SK-N-SH (cell line): ENCODE data around the gene IFNGR1. TPM values are rescaled to one million over a fixed set of nuclear protein-coding genes. Genes with fewer than 3 reads are reported as not detected.

Experiments
- CTCF ChIA-PET: fragments of 300-600, 350-600 bp; formaldehyde crosslinking; extraction: SDS; loops from one replicate; lab custom pipeline; 2021; lab: Yijun Ruan, JAX
- POLR2A ChIA-PET: fragments of 350-600 bp; sonication (Branson Sonifier 250); formaldehyde crosslinking; extraction: SDS; loops from one replicate; lab custom pipeline; 2020; ENCODE audit warnings: antibody characterized with exemption, inconsistent platforms; lab: Yijun Ruan, JAX
- DNase-seq: peaks from one replicate; pipeline ENCODE4 v3.0.0; 2012
- H2AFZ ChIP-seq: fragments of 200-600 bp; sonication (generic); 2 replicates; pipeline ENCODE4 v1.8.1; 2016; ENCODE audit warnings: antibody characterized with exemption, mild to moderate bottlenecking, low read depth
- H3F3A ChIP-seq: fragments of 200-600 bp; sonication (generic); replicated peaks from 2 replicates; pipeline ENCODE3; 2016; ENCODE audit warnings: antibody characterized with exemption, mild to moderate bottlenecking; ENCODE audit not compliant: insufficient read depth
- H3K27ac ChIP-seq, 2 experiments: fragments of 200-500 bp in 1 of 2; fragments of 200-600 bp in 1 of 2; sonication (Bioruptor generic) in 1 of 2; sonication (generic), shearing (Covaris generic) in 1 of 2; 2 replicates each; pipeline versions ENCODE4 v1.5.1 to v1.6.1; 2014 to 2016; ENCODE audit warnings: low read depth in 2 of 2, inconsistent platforms in 1 of 2, low read length in 1 of 2, mild to moderate bottlenecking in 1 of 2, mixed read lengths in 1 of 2
- H3K27me3 ChIP-seq: fragments of 200-600 bp; sonication (generic), shearing (Covaris generic); 2 replicates; pipeline ENCODE4 v1.6.1; 2016; ENCODE audit warnings: mixed run types; ENCODE audit not compliant: insufficient read depth
- H3K36me3 ChIP-seq, 2 experiments: fragments of 200-500 bp in 1 of 2; fragments of 200-600 bp in 1 of 2; sonication (Bioruptor generic) in 1 of 2; sonication (generic) in 1 of 2; replicated peaks in 1 of 2; 2 replicates each; pipeline versions ENCODE3 to v1.5.1; 2014 to 2016; ENCODE audit warnings: low read length in 1 of 2, mild to moderate bottlenecking in 1 of 2; ENCODE audit not compliant: insufficient read depth in 2 of 2, control insufficient read depth in 1 of 2
- H3K4me1 ChIP-seq, 2 experiments: fragments of 200-500 bp in 1 of 2; fragments of 200-600 bp in 1 of 2; sonication (Bioruptor generic) in 1 of 2; sonication (generic), shearing (Covaris generic) in 1 of 2; 2 replicates each; pipeline versions ENCODE4 v1.5.1 to v1.6.1; 2014 to 2016; ENCODE audit warnings: low read depth in 1 of 2, low read length in 1 of 2, mixed run types in 1 of 2; ENCODE audit not compliant: insufficient read depth in 2 of 2, control insufficient read depth in 1 of 2
- H3K4me2 ChIP-seq: fragments of 200-600 bp; sonication (generic), shearing (Covaris generic); 2 replicates; pipeline ENCODE4 v1.6.1; 2017; ENCODE audit warnings: mixed run types
- H3K4me3 ChIP-seq, 2 experiments: fragments of 200-500 bp in 1 of 2; fragments of 200-600 bp in 1 of 2; sonication (Bioruptor generic) in 1 of 2; sonication (generic), shearing (Covaris generic) in 1 of 2; 2 replicates each; pipeline versions ENCODE4 v1.5.1 to v1.8.1; 2014 to 2016; ENCODE audit warnings: low read depth in 2 of 2, inconsistent platforms in 1 of 2, low read length in 1 of 2, mild to moderate bottlenecking in 1 of 2, mixed read lengths in 1 of 2, moderate library complexity in 1 of 2
- H3K79me2 ChIP-seq: fragments of 200-600 bp; sonication (generic); 2 replicates; pipeline ENCODE4 v1.8.1; 2017; ENCODE audit warnings: mild to moderate bottlenecking; ENCODE audit not compliant: insufficient read depth
- H3K9ac ChIP-seq: fragments of 200-600 bp; sonication (generic); 2 replicates; pipeline ENCODE4 v1.6.1; 2017; ENCODE audit warnings: mixed run types
- H3K9me2 ChIP-seq: fragments of 200-600 bp; sonication (generic); 2 replicates; pipeline ENCODE4 v1.6.1; 2017; ENCODE audit warnings: mixed run types
- H3K9me3 ChIP-seq: fragments of 200-600 bp; sonication (generic); 2 replicates; pipeline ENCODE4 v1.6.1; 2017; ENCODE audit warnings: mixed run types, mild to moderate bottlenecking, moderate library complexity
- H4K20me1 ChIP-seq: fragments of 200-600 bp; sonication (generic); 2 replicates; pipeline ENCODE4 v1.6.1; 2017; ENCODE audit warnings: mild to moderate bottlenecking, mixed run types; ENCODE audit not compliant: insufficient read depth
- ELF1 ChIP-seq: IDR thresholded peaks from 2 replicates; pipeline ENCODE4 v1.4.0; 2012
- EZH2phosphoT487 ChIP-seq: fragments of 200-600 bp; sonication (generic); IDR thresholded peaks from 2 replicates; pipeline ENCODE4 v1.6.1; 2017; ENCODE audit warnings: low read depth, mixed run types, mild to moderate bottlenecking, antibody characterized with exemption, moderate library complexity, borderline replicate concordance
- JUND ChIP-seq: IDR thresholded peaks from 2 replicates; pipeline ENCODE4 v1.4.0; 2012
- MXI1 ChIP-seq: IDR thresholded peaks from 2 replicates; pipeline ENCODE4 v1.6.1; 2012; ENCODE audit warnings: mild to moderate bottlenecking, low read depth, low read length, improper control_type of control experiment
- NFIC ChIP-seq: IDR thresholded peaks from 2 replicates; pipeline ENCODE4 v1.4.0; 2012; ENCODE audit warnings: borderline replicate concordance
- TCF12 ChIP-seq: IDR thresholded peaks from 2 replicates; pipeline ENCODE4 v1.4.0; 2012
- TEAD4 ChIP-seq: IDR thresholded peaks from 2 replicates; pipeline ENCODE4 v1.4.0; 2012; ENCODE audit warnings: mild to moderate bottlenecking, borderline replicate concordance; ENCODE audit not compliant: insufficient read depth
- WGBS: methylation state at CpG from one replicate; pipeline ENCODE4 v1.1.6; 2017; ENCODE audit warnings: low lambda C conversion rate; 5-methylcytosine and 5-hydroxymethylcytosine counted together
- polyA plus RNA-seq, 3 experiments: library from polyadenylated mRNA; depleted of rRNA; stranded (reverse); fragments of >200 nt; gene quantifications; 2 replicates each; pipeline ENCODE4 v1.2.3, GENCODE V29; 2012
- TF ChIP-seq, protein P1 (sequence below): IDR thresholded peaks from 2 replicates; pipeline ENCODE4 v1.6.1; 2012; ENCODE audit warnings: mild to moderate bottlenecking, low read depth, low read length, moderate library complexity
- TF ChIP-seq, protein P2 (sequence below): IDR thresholded peaks from 2 replicates; pipeline ENCODE4 v1.4.0; 2012; ENCODE audit warnings: low read depth, borderline replicate concordance
- TF ChIP-seq, protein P3 (sequence below): fragments of 200-600 bp; sonication (generic); IDR thresholded peaks from 2 replicates; pipeline ENCODE4 v1.6.1; 2017; ENCODE audit warnings: antibody characterized with exemption, mild to moderate bottlenecking, moderate library complexity

Gene IFNGR1
- polyA plus RNA-seq, 1 of the 3 experiments (the other 2 are of a cell fraction) = 11.5 TPM

DNA sequence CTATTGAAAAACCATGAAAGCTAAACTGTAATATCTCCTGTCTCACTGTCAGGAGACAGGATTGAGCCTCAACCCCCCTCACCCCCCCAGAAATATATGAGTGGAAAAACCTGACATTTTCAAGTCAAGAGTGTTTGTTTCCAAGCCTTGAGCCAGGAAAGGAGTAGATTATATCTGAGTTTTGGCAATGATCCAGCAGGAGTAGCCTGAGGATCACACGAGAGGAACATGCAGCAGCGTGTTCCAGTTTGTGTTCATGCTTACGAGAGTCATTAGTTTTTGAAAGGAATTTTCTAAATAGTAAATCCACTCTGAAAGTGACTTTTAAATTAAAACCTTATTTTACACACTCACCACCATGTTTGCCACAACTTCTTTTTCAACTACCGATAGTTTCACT is 61.6 kb downstream of the IFNGR1 start (continued):
- TF ChIP-seq, protein P1, sequence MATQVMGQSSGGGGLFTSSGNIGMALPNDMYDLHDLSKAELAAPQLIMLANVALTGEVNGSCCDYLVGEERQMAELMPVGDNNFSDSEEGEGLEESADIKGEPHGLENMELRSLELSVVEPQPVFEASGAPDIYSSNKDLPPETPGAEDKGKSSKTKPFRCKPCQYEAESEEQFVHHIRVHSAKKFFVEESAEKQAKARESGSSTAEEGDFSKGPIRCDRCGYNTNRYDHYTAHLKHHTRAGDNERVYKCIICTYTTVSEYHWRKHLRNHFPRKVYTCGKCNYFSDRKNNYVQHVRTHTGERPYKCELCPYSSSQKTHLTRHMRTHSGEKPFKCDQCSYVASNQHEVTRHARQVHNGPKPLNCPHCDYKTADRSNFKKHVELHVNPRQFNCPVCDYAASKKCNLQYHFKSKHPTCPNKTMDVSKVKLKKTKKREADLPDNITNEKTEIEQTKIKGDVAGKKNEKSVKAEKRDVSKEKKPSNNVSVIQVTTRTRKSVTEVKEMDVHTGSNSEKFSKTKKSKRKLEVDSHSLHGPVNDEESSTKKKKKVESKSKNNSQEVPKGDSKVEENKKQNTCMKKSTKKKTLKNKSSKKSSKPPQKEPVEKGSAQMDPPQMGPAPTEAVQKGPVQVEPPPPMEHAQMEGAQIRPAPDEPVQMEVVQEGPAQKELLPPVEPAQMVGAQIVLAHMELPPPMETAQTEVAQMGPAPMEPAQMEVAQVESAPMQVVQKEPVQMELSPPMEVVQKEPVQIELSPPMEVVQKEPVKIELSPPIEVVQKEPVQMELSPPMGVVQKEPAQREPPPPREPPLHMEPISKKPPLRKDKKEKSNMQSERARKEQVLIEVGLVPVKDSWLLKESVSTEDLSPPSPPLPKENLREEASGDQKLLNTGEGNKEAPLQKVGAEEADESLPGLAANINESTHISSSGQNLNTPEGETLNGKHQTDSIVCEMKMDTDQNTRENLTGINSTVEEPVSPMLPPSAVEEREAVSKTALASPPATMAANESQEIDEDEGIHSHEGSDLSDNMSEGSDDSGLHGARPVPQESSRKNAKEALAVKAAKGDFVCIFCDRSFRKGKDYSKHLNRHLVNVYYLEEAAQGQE = no peak
- TF ChIP-seq NFIC (no peak), TCF12 (no peak), JUND (no peak), ELF1 (no peak)
- TF ChIP-seq, protein P2, sequence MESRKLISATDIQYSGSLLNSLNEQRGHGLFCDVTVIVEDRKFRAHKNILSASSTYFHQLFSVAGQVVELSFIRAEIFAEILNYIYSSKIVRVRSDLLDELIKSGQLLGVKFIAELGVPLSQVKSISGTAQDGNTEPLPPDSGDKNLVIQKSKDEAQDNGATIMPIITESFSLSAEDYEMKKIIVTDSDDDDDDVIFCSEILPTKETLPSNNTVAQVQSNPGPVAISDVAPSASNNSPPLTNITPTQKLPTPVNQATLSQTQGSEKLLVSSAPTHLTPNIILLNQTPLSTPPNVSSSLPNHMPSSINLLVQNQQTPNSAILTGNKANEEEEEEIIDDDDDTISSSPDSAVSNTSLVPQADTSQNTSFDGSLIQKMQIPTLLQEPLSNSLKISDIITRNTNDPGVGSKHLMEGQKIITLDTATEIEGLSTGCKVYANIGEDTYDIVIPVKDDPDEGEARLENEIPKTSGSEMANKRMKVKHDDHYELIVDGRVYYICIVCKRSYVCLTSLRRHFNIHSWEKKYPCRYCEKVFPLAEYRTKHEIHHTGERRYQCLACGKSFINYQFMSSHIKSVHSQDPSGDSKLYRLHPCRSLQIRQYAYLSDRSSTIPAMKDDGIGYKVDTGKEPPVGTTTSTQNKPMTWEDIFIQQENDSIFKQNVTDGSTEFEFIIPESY = no peak
- TF ChIP-seq, protein P3, sequence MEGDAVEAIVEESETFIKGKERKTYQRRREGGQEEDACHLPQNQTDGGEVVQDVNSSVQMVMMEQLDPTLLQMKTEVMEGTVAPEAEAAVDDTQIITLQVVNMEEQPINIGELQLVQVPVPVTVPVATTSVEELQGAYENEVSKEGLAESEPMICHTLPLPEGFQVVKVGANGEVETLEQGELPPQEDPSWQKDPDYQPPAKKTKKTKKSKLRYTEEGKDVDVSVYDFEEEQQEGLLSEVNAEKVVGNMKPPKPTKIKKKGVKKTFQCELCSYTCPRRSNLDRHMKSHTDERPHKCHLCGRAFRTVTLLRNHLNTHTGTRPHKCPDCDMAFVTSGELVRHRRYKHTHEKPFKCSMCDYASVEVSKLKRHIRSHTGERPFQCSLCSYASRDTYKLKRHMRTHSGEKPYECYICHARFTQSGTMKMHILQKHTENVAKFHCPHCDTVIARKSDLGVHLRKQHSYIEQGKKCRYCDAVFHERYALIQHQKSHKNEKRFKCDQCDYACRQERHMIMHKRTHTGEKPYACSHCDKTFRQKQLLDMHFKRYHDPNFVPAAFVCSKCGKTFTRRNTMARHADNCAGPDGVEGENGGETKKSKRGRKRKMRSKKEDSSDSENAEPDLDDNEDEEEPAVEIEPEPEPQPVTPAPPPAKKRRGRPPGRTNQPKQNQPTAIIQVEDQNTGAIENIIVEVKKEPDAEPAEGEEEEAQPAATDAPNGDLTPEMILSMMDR = no peak

DNA sequence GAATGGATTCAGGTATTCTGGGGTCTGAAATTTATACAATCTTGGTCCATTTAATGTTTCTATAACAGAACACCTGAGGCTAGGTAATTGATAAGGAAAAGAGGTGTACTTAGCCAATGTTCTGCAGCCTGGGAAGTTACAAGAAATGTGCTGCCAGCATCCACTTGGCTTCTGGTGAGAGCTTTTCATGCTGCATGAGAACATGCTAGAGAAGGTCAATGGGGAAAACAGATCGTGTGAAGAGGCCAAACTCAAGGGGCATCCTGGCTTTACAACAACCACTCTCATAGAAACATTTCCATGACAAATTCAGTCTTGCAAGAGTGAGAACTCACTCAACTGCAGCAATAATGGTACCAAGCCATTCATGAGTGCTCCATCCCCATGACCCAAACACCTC is 62.5 kb downstream of the IFNGR1 start:
- no peak overlapping the region for H3K9ac ChIP-seq
- no peaks in the 10 kb centered on the region for H3K79me2 ChIP-seq
- no peaks in the 10 kb centered on the region for H3K36me3 ChIP-seq
- ChIA-PET CTCF (interaction anchor here (1.4 kb wide), 1 partner anchor 26 kb away, joined by 3 read pairs; no protein-coding TSS in a partner anchor), POLR2A (no interaction called here)
- no peak for DNase-seq
- no peak overlapping the region for H2AFZ ChIP-seq
- H3K27ac ChIP-seq = no peak overlapping the region
- no peaks in the 10 kb centered on the region for H4K20me1 ChIP-seq
- no peaks in the 10 kb centered on the region for H3K27me3 ChIP-seq
- H3K4me1 ChIP-seq = no peaks in the 10 kb centered on the region
- 20% methylated on average over 1 of the region's 1 CpG for WGBS
- TF ChIP-seq EZH2phosphoT487 = no peak
- TF ChIP-seq, protein P1 = no peak
- TF ChIP-seq MXI1 = no peak
- TF ChIP-seq TEAD4 = no peak
- no peak overlapping the region for H3K4me2 ChIP-seq
- H3K9me3 ChIP-seq = no peaks in the 10 kb centered on the region
- no peak overlapping the region for H3K4me3 ChIP-seq
- no peaks in the 10 kb centered on the region for H3F3A ChIP-seq
- no peaks in the 10 kb centered on the region for H3K9me2 ChIP-seq
